Bronchial epithelial cell (primary cell): ENCODE measurements around the gene BABAM2. TPM values are rescaled to one million over a fixed set of nuclear protein-coding genes. Genes with fewer than 3 reads are reported as not detected.
A peak's percentile ranks its signal among the peaks of the same experiment; 100 is the strongest.

Experiments used
- DNase-seq: peaks from one replicate; pipeline ENCODE4 v3.0.0-alpha.2; 2010; ENCODE audit warnings: low read depth
- FAIRE-seq: peaks from 2 replicates; lab custom pipeline; 2011; peaks lifted over from hg19 to GRCh38; lab: Jason Lieb, UNC
- H3K27me3 ChIP-seq: 2 replicates; pipeline ENCODE4 v1.5.1; 2011; ENCODE audit warnings: low read length; ENCODE audit not compliant: control insufficient read depth, insufficient read depth
- H3K36me3 ChIP-seq: 2 replicates; pipeline ENCODE4 v1.5.1; 2011; ENCODE audit warnings: low read length; ENCODE audit not compliant: control insufficient read depth, insufficient read depth
- H3K4me3 ChIP-seq: 2 replicates; pipeline ENCODE4 v1.5.1; 2011; ENCODE audit warnings: mild to moderate bottlenecking, low read depth, low read length, control low read depth
- CTCF ChIP-seq: IDR thresholded peaks from 2 replicates; pipeline ENCODE4 v1.5.1; 2011; ENCODE audit warnings: mild to moderate bottlenecking, moderate library complexity, low read length, control low read depth, inconsistent platforms; ENCODE audit not compliant: insufficient read depth, severe bottlenecking
- total RNA-seq: library from RNA; depleted of rRNA; stranded (reverse); fragments of >200 nt; gene quantifications from 2 replicates; pipeline ENCODE4 v1.2.1, GENCODE V29; 2014

Gene BABAM2
- total RNA-seq, 1 donor from 2014 or later = 8.4 TPM

GRCh38 chr2:28240937-28241336, 350.4 kb downstream of the BABAM2 start:
- no peak for TF ChIP-seq CTCF
- Histone ChIP-seq H3K36me3 (peaks cover 1% of the 10 kb centered on the region), H3K27me3 (no peaks in the 10 kb centered on the region), H3K4me3 (no peak overlapping the region)
- no peak for DNase-seq
- no peak for FAIRE-seq

- no peak for TF ChIP-seq CTCF
- no peaks in the 10 kb centered on the region for H3K36me3 ChIP-seq
- FAIRE-seq (no peak), DNase-seq (no peak)
- H3K27me3 ChIP-seq = no peaks in the 10 kb centered on the region
- H3K4me3 ChIP-seq = no peak overlapping the region
These were observed 356.8 kb downstream of the BABAM2 start for GRCh38 chr2:28247290-28247689.

GRCh38 chr2:28247734-28248133, 357.2 kb downstream of the BABAM2 start:
- no peaks in the 10 kb centered on the region for H3K27me3 ChIP-seq
- TF ChIP-seq CTCF = no peak
- FAIRE-seq (no peak), DNase-seq (no peak)
- no peak overlapping the region for H3K4me3 ChIP-seq
- H3K36me3 ChIP-seq = no peaks in the 10 kb centered on the region

- Histone ChIP-seq H3K36me3 (no peaks in the 10 kb centered on the region), H3K27me3 (no peaks in the 10 kb centered on the region), H3K4me3 (no peak overlapping the region)
- no peak for TF ChIP-seq CTCF
- FAIRE-seq (no peak), DNase-seq (no peak)
These were observed 358.0 kb downstream of the BABAM2 start for GRCh38 chr2:28248511-28248910.

- no peaks in the 10 kb centered on the region for H3K27me3 ChIP-seq
- DNase-seq (peak; percentile 91), FAIRE-seq (no peak)
- H3K4me3 ChIP-seq = no peak overlapping the region
- TF ChIP-seq CTCF = no peak
- H3K36me3 ChIP-seq = no peaks in the 10 kb centered on the region
These were observed 359.5 kb downstream of the BABAM2 start for GRCh38 chr2:28250006-28250405.

- TF ChIP-seq CTCF = no peak
- DNase-seq (no peak), FAIRE-seq (no peak)
- no peak overlapping the region for H3K4me3 ChIP-seq
- H3K36me3 ChIP-seq = no peaks in the 10 kb centered on the region
- H3K27me3 ChIP-seq = no peaks in the 10 kb centered on the region
These were observed 360.8 kb downstream of the BABAM2 start for GRCh38 chr2:28251337-28251736.
